ENCODE measurements around the gene NFYA. TPM values are rescaled to one million over a fixed set of nuclear protein-coding genes. Genes with fewer than 3 reads are reported as not detected.
A peak's percentile ranks its signal among the peaks of the same experiment; 100 is the strongest.

The NFYA gene
- total and polyA plus RNA-seq, 4 donors = 2.2 to 28.4 (median 10.1) TPM

GRCh38 chr6:41055149-41055548 is 17.6 kb upstream of the NFYA start:
- Histone ChIP-seq H3K27me3 (ENCODE audit: control insufficient read depth in 4 of 4, insufficient read depth in 4 of 4, low read length in 3 of 4) (no peaks in the 10 kb centered on the region), H3K4me1 (ENCODE audit: control insufficient read depth in 4 of 4, insufficient read depth in 4 of 4, low read length in 3 of 4) (no peaks in the 10 kb centered on the region), H3K9ac (ENCODE audit: low read depth in 1 of 2, low read length in 2 of 2) (no peak overlapping the region), H3K4me3 (ENCODE audit: low read depth in 1 of 3, low read length in 3 of 3) (no peak overlapping the region), H3K9me3 (ENCODE audit: control insufficient read depth in 4 of 4, low read length in 3 of 4) (no peaks in the 10 kb centered on the region), H3K27ac (ENCODE audit: low read depth in 1 of 2, low read length in 2 of 2) (no peak overlapping the region), H3K36me3 (ENCODE audit: control insufficient read depth in 4 of 4, insufficient read depth in 3 of 4, low read depth in 1 of 4, low read length in 3 of 4) (peaks cover 0 to 2% (median 1%) of the 10 kb centered on the region in 4 donors)
- WGBS = 74% methylated on average over 3 of the region's 3 CpGs
- peak; percentile 37 for DNase-seq (ENCODE audit: low spot score)
- TF ChIP-seq HNF4A (conservative IDR thresholded peaks at IDR 0.05) = no peak
- TF ChIP-seq HNF4G (IDR thresholded peaks at IDR 0.05) = no peak
- TF ChIP-seq GABPA (IDR thresholded peaks at IDR 0.05 in 1 of 2, conservative IDR thresholded peaks at IDR 0.05 in 1 of 2) = no peak

GRCh38 chr6:41056768-41057490 is 15.8 kb upstream of the NFYA start:
- Histone ChIP-seq H3K27me3 (ENCODE audit: control insufficient read depth in 4 of 4, insufficient read depth in 4 of 4, low read length in 3 of 4) (no peaks in the 10 kb centered on the region), H3K4me3 (ENCODE audit: low read depth in 1 of 3, low read length in 3 of 3) (no peak overlapping the region), H3K27ac (ENCODE audit: low read depth in 1 of 2, low read length in 2 of 2) (no peak overlapping the region), H3K9ac (ENCODE audit: low read depth in 1 of 2, low read length in 2 of 2) (no peak overlapping the region), H3K36me3 (ENCODE audit: control insufficient read depth in 4 of 4, insufficient read depth in 3 of 4, low read depth in 1 of 4, low read length in 3 of 4) (peaks cover 0 to 3% (median 2%) of the 10 kb centered on the region in 4 donors), H3K4me1 (ENCODE audit: control insufficient read depth in 4 of 4, insufficient read depth in 4 of 4, low read length in 3 of 4) (peaks cover 0 to 2% (median 0%) of the 10 kb centered on the region in 4 donors), H3K9me3 (ENCODE audit: control insufficient read depth in 4 of 4, low read length in 3 of 4) (no peaks in the 10 kb centered on the region)
- WGBS = 93% methylated on average over 6 of the region's 6 CpGs
- no peak for TF ChIP-seq RXRA (IDR thresholded peaks at IDR 0.05)
- TF ChIP-seq RAD21 (IDR thresholded peaks at IDR 0.05) = no peak
- TF ChIP-seq JUND (IDR thresholded peaks at IDR 0.05) = no peak
- TF ChIP-seq NR2F2 (IDR thresholded peaks at IDR 0.05) = no peak
- no peak for TF ChIP-seq ZBTB33 (IDR thresholded peaks at IDR 0.05)
- TF ChIP-seq SP1 (IDR thresholded peaks at IDR 0.05) = no peak
- no peak for TF ChIP-seq REST (IDR thresholded peaks at IDR 0.05)
- no peak for TF ChIP-seq HNF4A (conservative IDR thresholded peaks at IDR 0.05)
- TF ChIP-seq EGR1 (IDR thresholded peaks at IDR 0.05; ENCODE audit: low read depth in 2 of 2) = no peak
- DNase-seq (ENCODE audit: low spot score) = no peak

DNA sequence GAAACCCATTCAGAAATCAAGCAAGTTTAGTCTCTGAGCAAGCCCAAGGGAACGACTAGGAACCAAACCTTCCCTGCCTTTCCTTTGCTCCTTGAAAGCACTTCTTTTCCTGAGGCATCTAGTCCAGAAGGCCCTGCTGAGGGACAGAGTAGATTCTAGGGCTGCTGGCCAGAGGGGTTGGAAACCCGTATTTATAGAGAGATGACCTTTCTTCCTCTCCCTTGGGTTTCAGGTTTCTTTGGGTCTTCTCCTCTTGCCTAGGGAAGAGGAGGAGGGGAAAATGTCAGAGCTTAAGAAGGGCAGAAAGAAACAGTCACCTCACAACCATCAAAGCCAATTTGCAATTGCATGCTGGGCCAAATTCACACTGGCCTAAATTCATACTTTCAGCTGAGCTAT is 14.0 kb upstream of the NFYA start:
- Histone ChIP-seq H3K4me1 (ENCODE audit: control insufficient read depth in 4 of 4, insufficient read depth in 4 of 4, low read length in 3 of 4) (peaks cover 0 to 2% (median 2%) of the 10 kb centered on the region in 4 donors), H3K27ac (ENCODE audit: low read depth in 1 of 2, low read length in 2 of 2) (no peak overlapping the region), H3K27me3 (ENCODE audit: control insufficient read depth in 4 of 4, insufficient read depth in 4 of 4, low read length in 3 of 4) (no peaks in the 10 kb centered on the region), H3K9me3 (ENCODE audit: control insufficient read depth in 4 of 4, low read length in 3 of 4) (no peaks in the 10 kb centered on the region), H3K36me3 (ENCODE audit: control insufficient read depth in 4 of 4, insufficient read depth in 3 of 4, low read depth in 1 of 4, low read length in 3 of 4) (peaks cover 0 to 3% (median 2%) of the 10 kb centered on the region in 4 donors), H3K4me3 (ENCODE audit: low read depth in 1 of 3, low read length in 3 of 3) (no peak overlapping the region), H3K9ac (ENCODE audit: low read depth in 1 of 2, low read length in 2 of 2) (no peak overlapping the region)
- 82% methylated on average over 2 of the region's 2 CpGs for WGBS
- no peak for DNase-seq (ENCODE audit: low spot score)
- no peak for TF ChIP-seq REST (IDR thresholded peaks at IDR 0.05)
- TF ChIP-seq MAX (IDR thresholded peaks at IDR 0.05) = no peak
- no peak for TF ChIP-seq HNF4G (IDR thresholded peaks at IDR 0.05)
- TF ChIP-seq EGR1 (IDR thresholded peaks at IDR 0.05; ENCODE audit: low read depth in 2 of 2) = no peak
- no peak for TF ChIP-seq RAD21 (IDR thresholded peaks at IDR 0.05)
- TF ChIP-seq JUND (IDR thresholded peaks at IDR 0.05) = no peak
- no peak for TF ChIP-seq FOXA1 (IDR thresholded peaks at IDR 0.05)
- no peak for TF ChIP-seq SP1 (IDR thresholded peaks at IDR 0.05)
- TF ChIP-seq HNF4A (conservative IDR thresholded peaks at IDR 0.05) = no peak
- TF ChIP-seq TAF1 (conservative IDR thresholded peaks at IDR 0.05) = no peak
- no peak for TF ChIP-seq RXRA (IDR thresholded peaks at IDR 0.05)
- no peak for TF ChIP-seq ATF3 (IDR thresholded peaks at IDR 0.05)
